Upper lobe of left lung (tissue), 4 donors: ENCODE results near the gene RHOF.

ENCODE experiments used
- EP300 ChIP-seq, 4 donors: sonication (generic); formaldehyde crosslinking; IDR thresholded peaks; one replicate each; pipeline ENCODE4 v1.5.1; 2017; ENCODE audit warnings: antibody characterized with exemption in 4 of 4, control low read depth in 2 of 4
- POLR2A ChIP-seq, 4 donors: fragments of 450-650 bp; IDR thresholded peaks; one replicate each; pipeline ENCODE4 v1.5.1; 2016 to 2017; ENCODE audit warnings: antibody characterized with exemption in 4 of 4, mild to moderate bottlenecking in 2 of 4
- POLR2AphosphoS5 ChIP-seq, 2 donors: sonication (generic); formaldehyde crosslinking; IDR thresholded peaks; one replicate each; pipeline ENCODE4 v1.5.1; 2017; ENCODE audit warnings: antibody characterized with exemption in 2 of 2
- TF ChIP-seq, protein P1 (sequence below), 6 experiments: fragments of 450-650 bp in 4 of 6; fragments of 200-600 bp in 2 of 6; sonication (generic) in 2 of 6; IDR thresholded peaks; one replicate each; pipeline ENCODE4 v1.5.1; 2016 to 2019; ENCODE audit warnings: antibody characterized with exemption in 6 of 6

DNA sequence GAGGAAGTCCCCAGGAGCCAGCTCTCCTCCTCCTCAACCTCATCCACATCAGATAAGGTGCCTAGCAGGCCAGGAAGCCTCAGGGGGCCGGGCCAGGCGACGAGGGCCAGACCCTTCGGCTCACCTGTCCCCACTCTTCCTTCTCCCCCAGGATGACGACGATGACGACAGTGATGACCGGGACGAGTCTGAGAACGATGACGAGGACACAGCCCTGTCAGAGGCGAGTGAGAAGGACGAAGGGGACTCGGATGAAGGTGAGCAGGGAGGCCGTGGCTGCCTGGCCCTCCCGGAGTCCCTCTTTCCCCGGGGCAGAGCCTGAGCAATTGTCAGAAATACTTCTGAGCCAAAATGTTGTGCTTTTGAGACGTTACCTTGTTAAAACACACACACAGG is 24.2 kb upstream of the RHOF start:
- TF ChIP-seq, protein P1, sequence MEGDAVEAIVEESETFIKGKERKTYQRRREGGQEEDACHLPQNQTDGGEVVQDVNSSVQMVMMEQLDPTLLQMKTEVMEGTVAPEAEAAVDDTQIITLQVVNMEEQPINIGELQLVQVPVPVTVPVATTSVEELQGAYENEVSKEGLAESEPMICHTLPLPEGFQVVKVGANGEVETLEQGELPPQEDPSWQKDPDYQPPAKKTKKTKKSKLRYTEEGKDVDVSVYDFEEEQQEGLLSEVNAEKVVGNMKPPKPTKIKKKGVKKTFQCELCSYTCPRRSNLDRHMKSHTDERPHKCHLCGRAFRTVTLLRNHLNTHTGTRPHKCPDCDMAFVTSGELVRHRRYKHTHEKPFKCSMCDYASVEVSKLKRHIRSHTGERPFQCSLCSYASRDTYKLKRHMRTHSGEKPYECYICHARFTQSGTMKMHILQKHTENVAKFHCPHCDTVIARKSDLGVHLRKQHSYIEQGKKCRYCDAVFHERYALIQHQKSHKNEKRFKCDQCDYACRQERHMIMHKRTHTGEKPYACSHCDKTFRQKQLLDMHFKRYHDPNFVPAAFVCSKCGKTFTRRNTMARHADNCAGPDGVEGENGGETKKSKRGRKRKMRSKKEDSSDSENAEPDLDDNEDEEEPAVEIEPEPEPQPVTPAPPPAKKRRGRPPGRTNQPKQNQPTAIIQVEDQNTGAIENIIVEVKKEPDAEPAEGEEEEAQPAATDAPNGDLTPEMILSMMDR (IDR thresholded peaks at IDR 0.05) = no peak
- TF ChIP-seq EP300 (IDR thresholded peaks at IDR 0.05) (no peak), POLR2A (IDR thresholded peaks at IDR 0.05) (no peak), POLR2AphosphoS5 (IDR thresholded peaks at IDR 0.05) (no peak)
